Measurements from ENCODE around the gene CD9. TPM values are rescaled to one million over a fixed set of nuclear protein-coding genes. Genes with fewer than 3 reads are reported as not detected.
A peak's percentile ranks its signal among the peaks of the same experiment; 100 is the strongest.

CD9 gene
- total RNA-seq, 4 donors from 2014 or later, result 26.7 to 50.6 (median 48.4) TPM

DNA sequence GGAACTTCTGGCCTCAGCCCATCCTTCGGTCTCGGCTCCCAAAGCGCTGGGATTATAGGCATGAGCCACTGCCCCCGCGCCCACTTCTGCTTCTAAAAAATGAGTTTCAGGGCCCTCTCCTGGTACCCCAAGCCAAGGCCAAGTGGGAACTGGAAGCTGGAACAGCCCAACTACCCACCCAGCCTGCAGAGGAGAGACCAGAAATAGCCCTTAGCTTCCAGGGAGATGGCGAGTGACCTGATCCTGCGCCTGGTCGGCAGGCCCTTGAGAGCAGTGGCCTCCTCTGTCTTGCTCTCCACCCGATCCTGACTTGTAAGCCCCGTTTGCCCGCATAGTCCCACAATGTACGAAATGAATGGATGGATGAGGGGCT lies 79.0 kb downstream of the CD9 start:
- H3K36me3 ChIP-seq, result no peaks in the 10 kb centered on the region
- H3K4me1 ChIP-seq, result peaks cover 17 to 26% of the 10 kb centered on the region in 2 donors
- H3K27me3 ChIP-seq, result no peaks in the 10 kb centered on the region
- H3K9me3 ChIP-seq, result no peaks in the 10 kb centered on the region
- DNase-seq, result no peak
- TF ChIP-seq POLR2A (IDR thresholded peaks at IDR 0.05), result no peak
- TF ChIP-seq, protein P1, sequence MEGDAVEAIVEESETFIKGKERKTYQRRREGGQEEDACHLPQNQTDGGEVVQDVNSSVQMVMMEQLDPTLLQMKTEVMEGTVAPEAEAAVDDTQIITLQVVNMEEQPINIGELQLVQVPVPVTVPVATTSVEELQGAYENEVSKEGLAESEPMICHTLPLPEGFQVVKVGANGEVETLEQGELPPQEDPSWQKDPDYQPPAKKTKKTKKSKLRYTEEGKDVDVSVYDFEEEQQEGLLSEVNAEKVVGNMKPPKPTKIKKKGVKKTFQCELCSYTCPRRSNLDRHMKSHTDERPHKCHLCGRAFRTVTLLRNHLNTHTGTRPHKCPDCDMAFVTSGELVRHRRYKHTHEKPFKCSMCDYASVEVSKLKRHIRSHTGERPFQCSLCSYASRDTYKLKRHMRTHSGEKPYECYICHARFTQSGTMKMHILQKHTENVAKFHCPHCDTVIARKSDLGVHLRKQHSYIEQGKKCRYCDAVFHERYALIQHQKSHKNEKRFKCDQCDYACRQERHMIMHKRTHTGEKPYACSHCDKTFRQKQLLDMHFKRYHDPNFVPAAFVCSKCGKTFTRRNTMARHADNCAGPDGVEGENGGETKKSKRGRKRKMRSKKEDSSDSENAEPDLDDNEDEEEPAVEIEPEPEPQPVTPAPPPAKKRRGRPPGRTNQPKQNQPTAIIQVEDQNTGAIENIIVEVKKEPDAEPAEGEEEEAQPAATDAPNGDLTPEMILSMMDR (IDR thresholded peaks at IDR 0.05 in 4 of 5, conservative IDR thresholded peaks at IDR 0.05 in 1 of 5), result no peak
- peak overlapping the region in 3 of 4 donors; percentile 17 to 53 (median 42) for H3K4me3 ChIP-seq
- ATAC-seq, result no peak
- intact Hi-C loops (cut with DNase I; ENCODE audit: low total_unique reads), result loop anchor here (5.0 kb wide), 1 partner anchor 63 kb away; the partner anchor contains the start of gene TNFRSF1A
- peak overlapping the region in 2 of 4 donors; percentile 79 to 95 for H3K27ac ChIP-seq
- in situ Hi-C loops (cut with MboI; ENCODE audit: low sequenced_read_pairs in 4 of 4), result loop anchor here in 2 of 4 donors (5.0 to 25.0 kb wide), 3 partner anchors 82 to 292 kb away; no protein-coding TSS in a partner anchor

DNA sequence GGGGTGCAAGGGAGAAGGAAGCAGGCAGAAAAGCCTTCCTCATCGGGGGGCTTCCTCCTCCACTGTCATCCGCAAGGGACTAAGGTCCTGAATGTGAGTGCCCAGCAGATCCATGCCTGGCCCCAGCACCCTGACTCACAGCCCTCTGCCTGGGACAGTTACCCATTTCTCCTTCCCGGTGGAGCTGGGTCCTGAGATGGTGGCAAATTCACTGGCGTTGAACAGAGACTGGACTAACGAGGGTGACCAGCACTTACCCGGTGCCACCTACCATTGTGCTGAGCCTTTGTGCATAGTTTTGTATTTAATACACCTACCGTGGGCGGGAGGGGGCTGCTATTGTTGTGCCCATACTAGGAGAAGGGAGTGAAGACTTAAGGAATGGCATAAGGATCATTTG lies 79.4 kb downstream of the CD9 start:
- no peak for DNase-seq
- H3K27me3 ChIP-seq, result no peaks in the 10 kb centered on the region
- H3K27ac ChIP-seq, result peak overlapping the region in 2 of 4 donors; percentile 25 to 40
- TF ChIP-seq POLR2A (IDR thresholded peaks at IDR 0.05), result no peak
- TF ChIP-seq, protein P1 (IDR thresholded peaks at IDR 0.05 in 4 of 5, conservative IDR thresholded peaks at IDR 0.05 in 1 of 5), result no peak
- H3K4me1 ChIP-seq, result peaks cover 14 to 23% of the 10 kb centered on the region in 2 donors
- H3K4me3 ChIP-seq, result no peak overlapping the region
- no peaks in the 10 kb centered on the region for H3K36me3 ChIP-seq
- in situ Hi-C loops (cut with MboI; ENCODE audit: low sequenced_read_pairs in 4 of 4) (loop anchor here (5.0 to 25.0 kb wide), 6 partner anchors 82 to 295 kb away; no protein-coding TSS in a partner anchor), intact Hi-C loops (cut with DNase I; ENCODE audit: low total_unique reads) (loop anchor here (5.0 kb wide), 1 partner anchor 63 kb away; the partner anchor contains the start of gene TNFRSF1A)
- H3K9me3 ChIP-seq, result no peaks in the 10 kb centered on the region
- no peak for ATAC-seq

DNA sequence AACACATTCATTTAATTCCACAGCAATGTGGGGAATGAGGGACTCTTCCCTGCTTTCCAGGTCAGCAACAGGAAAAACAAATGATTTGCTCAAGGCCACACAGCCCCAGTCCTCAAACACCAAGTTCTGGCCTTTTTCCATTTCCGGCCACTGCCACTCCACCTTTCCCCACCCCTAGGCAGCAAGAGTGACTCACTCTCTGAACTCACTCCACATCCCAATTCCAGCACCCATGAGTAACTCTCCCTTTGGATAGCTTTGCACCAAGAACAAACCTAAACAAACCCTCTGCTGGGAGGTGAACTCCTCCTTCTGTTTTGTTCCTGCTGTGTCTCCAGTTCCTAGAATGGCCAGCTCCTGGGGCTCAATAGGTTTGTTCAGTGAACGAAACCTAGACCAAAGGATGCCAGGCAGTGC lies 79.9 kb downstream of the CD9 start:
- Histone ChIP-seq H3K4me3 (no peak overlapping the region), H3K36me3 (no peaks in the 10 kb centered on the region), H3K4me1 (peaks cover 14 to 23% of the 10 kb centered on the region in 2 donors), H3K27ac (peak overlapping the region in 2 of 4 donors; percentile 25 to 40), H3K27me3 (no peaks in the 10 kb centered on the region), H3K9me3 (no peaks in the 10 kb centered on the region)
- peak; percentile 29 to 37 for ATAC-seq
- intact Hi-C loops (cut with DNase I; ENCODE audit: low total_unique reads), result no loop called here
- DNase-seq, result peak in 1 of 2 donors; percentile 36
- TF ChIP-seq POLR2A (IDR thresholded peaks at IDR 0.05), result no peak
- TF ChIP-seq, protein P1 (IDR thresholded peaks at IDR 0.05 in 4 of 5, conservative IDR thresholded peaks at IDR 0.05 in 1 of 5), result no peak
- in situ Hi-C loops (cut with MboI; ENCODE audit: low sequenced_read_pairs in 4 of 4), result loop anchor here in 3 of 4 donors (5.0 to 25.0 kb wide), 4 partner anchors 215 to 295 kb away; no protein-coding TSS in a partner anchor

DNA sequence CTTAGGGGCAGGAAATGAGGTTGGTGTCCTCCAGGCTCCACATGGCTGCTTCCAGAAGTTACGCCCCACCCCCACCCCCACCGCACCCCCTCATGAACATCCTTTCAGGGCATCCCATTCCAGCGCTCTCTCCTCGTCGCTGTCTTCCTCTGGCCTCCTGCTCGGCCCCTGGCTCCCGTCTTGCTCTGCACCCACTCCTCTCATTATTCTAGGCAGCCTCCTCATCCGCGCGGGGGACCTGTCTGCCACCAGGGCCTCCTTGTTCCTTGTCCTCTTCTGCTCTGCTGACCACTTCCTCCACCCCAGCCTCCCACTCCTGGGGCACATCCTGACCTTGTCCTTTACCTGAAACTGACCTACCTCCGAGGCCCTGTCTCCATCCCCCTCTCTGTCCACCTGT lies 80.5 kb downstream of the CD9 start:
- TF ChIP-seq, protein P1 (IDR thresholded peaks at IDR 0.05 in 4 of 5, conservative IDR thresholded peaks at IDR 0.05 in 1 of 5), result no peak
- no peak for TF ChIP-seq POLR2A (IDR thresholded peaks at IDR 0.05)
- in situ Hi-C loops (cut with MboI; ENCODE audit: low sequenced_read_pairs in 4 of 4), result loop anchor here in 3 of 4 donors (5.0 to 25.0 kb wide), 4 partner anchors 216 to 296 kb away; no protein-coding TSS in a partner anchor
- Histone ChIP-seq H3K9me3 (no peaks in the 10 kb centered on the region), H3K27ac (peak overlapping the region in 1 of 4 donors; percentile 40), H3K27me3 (peaks cover 0 to 1% (median 0%) of the 10 kb centered on the region in 3 donors), H3K4me1 (peaks cover 14 to 23% of the 10 kb centered on the region in 2 donors), H3K4me3 (no peak overlapping the region), H3K36me3 (no peaks in the 10 kb centered on the region)
- DNase-seq (no peak), ATAC-seq (no peak)
- intact Hi-C loops (cut with DNase I; ENCODE audit: low total_unique reads), result no loop called here

Data from gastrocnemius medialis (tissue), 4 donors.